ENCODE measurements around the gene TCTN3. TPM values are rescaled to one million over a fixed set of nuclear protein-coding genes. Genes with fewer than 3 reads are reported as not detected.
A peak's percentile ranks its signal among the peaks of the same experiment; 100 is the strongest.

The TCTN3 gene
- total and polyA plus RNA-seq, 2 of the 13 experiments (the other 11 are each of a cell fraction or from before 2014, with no cell fraction given): 53.3 to 60.0 TPM

- 0 out of 2 replicates have a peak, but pooled peaks have one; percentile 10 for TF ChIP-seq STAG1 (CRISPR knock-in tag; IDR thresholded peaks at IDR 0.05)
- TF ChIP-seq DZIP1 (CRISPR knock-in tag; IDR thresholded peaks at IDR 0.05): no peak
- TF ChIP-seq ONECUT2 (CRISPR knock-in tag; IDR thresholded peaks at IDR 0.05): peak; percentile 73; the same call in 1 of the 2 replicates
- TF ChIP-seq ZSCAN25 (CRISPR knock-in tag; IDR thresholded peaks at IDR 0.05): no peak
- no peak for TF ChIP-seq MTF1 (CRISPR knock-in tag; IDR thresholded peaks at IDR 0.05)
- no peak for TF ChIP-seq REXO4 (CRISPR knock-in tag; IDR thresholded peaks at IDR 0.05; ENCODE audit: borderline replicate concordance)
- TF ChIP-seq NR0B2 (CRISPR knock-in tag; IDR thresholded peaks at IDR 0.05): no peak
- TF ChIP-seq MTA1 (CRISPR knock-in tag; IDR thresholded peaks at IDR 0.05; ENCODE audit: borderline replicate concordance): no peak
- no peak for TF ChIP-seq FOXP1 (IDR thresholded peaks at IDR 0.05)
- peak; percentile 75; the same call in 1 of the 2 replicates for TF ChIP-seq FOXP1 (CRISPR knock-in tag; IDR thresholded peaks at IDR 0.05)
- no peak for TF ChIP-seq ZNF230 (CRISPR knock-in tag; IDR thresholded peaks at IDR 0.05)
- TF ChIP-seq ZNF382 (CRISPR knock-in tag; IDR thresholded peaks at IDR 0.05; ENCODE audit: borderline replicate concordance): no peak
- no peak for TF ChIP-seq ZNF775 (CRISPR knock-in tag; IDR thresholded peaks at IDR 0.05; ENCODE audit: borderline replicate concordance)
- TF ChIP-seq KLF15 (CRISPR knock-in tag; IDR thresholded peaks at IDR 0.05; ENCODE audit: borderline replicate concordance): no peak
- TF ChIP-seq ZFX (CRISPR knock-in tag; IDR thresholded peaks at IDR 0.05; ENCODE audit: low read depth): no peak
- TF ChIP-seq ZSCAN21 (CRISPR knock-in tag; IDR thresholded peaks at IDR 0.05; ENCODE audit: borderline replicate concordance): no peak
- TF ChIP-seq ZNF761 (CRISPR knock-in tag; conservative IDR thresholded peaks at IDR 0.05): no peak
- no peak for TF ChIP-seq ZNF878 (CRISPR knock-in tag; IDR thresholded peaks at IDR 0.05)
- TF ChIP-seq POLR2AphosphoS5 (IDR thresholded peaks at IDR 0.05; ENCODE audit: low read depth, low read length): no peak
- TF ChIP-seq THYN1 (CRISPR knock-in tag; IDR thresholded peaks at IDR 0.05; ENCODE audit: borderline replicate concordance, low read depth): no peak
- TF ChIP-seq ZNF160 (CRISPR knock-in tag; IDR thresholded peaks at IDR 0.05): no peak
- TF ChIP-seq ZSCAN20 (CRISPR knock-in tag; IDR thresholded peaks at IDR 0.05; ENCODE audit: borderline replicate concordance): no peak
- no peak for TF ChIP-seq HNRNPH1 (optimal IDR thresholded peaks at IDR 0.05; ENCODE audit: low read depth, low read length)
- no peak for TF ChIP-seq ZSCAN12 (CRISPR knock-in tag; IDR thresholded peaks at IDR 0.05)
- TF ChIP-seq GATAD1 (CRISPR knock-in tag; IDR thresholded peaks at IDR 0.05): 0 out of 2 replicates have a peak, but pooled peaks have one; percentile 30
- no peak for TF ChIP-seq MYC (CRISPR knock-in tag; IDR thresholded peaks at IDR 0.05; ENCODE audit: borderline replicate concordance)
- peak; percentile 20; the same call in 1 of the 2 replicates for TF ChIP-seq KAT8 (CRISPR knock-in tag; IDR thresholded peaks at IDR 0.05)
- peak; percentile 22; the same call in 1 of the 2 replicates for TF ChIP-seq HOXA3 (CRISPR knock-in tag; IDR thresholded peaks at IDR 0.05)
- TF ChIP-seq IRF2 (CRISPR knock-in tag; IDR thresholded peaks at IDR 0.05): 0 out of 2 replicates have a peak, but pooled peaks have one; percentile 43
- TF ChIP-seq HNF4A (CRISPR knock-in tag; IDR thresholded peaks at IDR 0.05): peak; percentile 87
Observed at GRCh38 chr10:95635319-95635733, 58.4 kb downstream of the TCTN3 start (continued).

All from HepG2 (cell line).